Duodenal mucosa (tissue), 2 donors: ENCODE measurements around the gene FHIP1B.

ENCODE experiments used
- H3K27ac ChIP-seq: one replicate; pipeline ENCODE4 v1.7.0; 2013; ENCODE audit warnings: low read depth, low read length
- H3K27me3 ChIP-seq, 2 donors: one replicate each; pipeline ENCODE4 v1.7.0; 2013; ENCODE audit warnings: low read length in 2 of 2, control low read depth in 1 of 2; ENCODE audit not compliant: insufficient read depth in 2 of 2, control insufficient read depth in 1 of 2
- H3K36me3 ChIP-seq, 2 donors: one replicate each; pipeline ENCODE4 v1.7.0; 2013; ENCODE audit warnings: low read length in 2 of 2, control low read depth in 1 of 2; ENCODE audit not compliant: insufficient read depth in 2 of 2, control insufficient read depth in 1 of 2
- H3K4me1 ChIP-seq, 2 donors: one replicate each; pipeline ENCODE4 v1.7.0; 2013; ENCODE audit warnings: low read length in 2 of 2, control low read depth in 1 of 2; ENCODE audit not compliant: insufficient read depth in 2 of 2, control insufficient read depth in 1 of 2
- H3K4me3 ChIP-seq, 2 donors: one replicate each; pipeline ENCODE4 v1.7.0; 2013; ENCODE audit warnings: low read length in 2 of 2, low read depth in 1 of 2
- H3K9ac ChIP-seq, 2 donors: one replicate each; pipeline ENCODE4 v1.7.0; 2013; ENCODE audit warnings: low read length in 2 of 2, low read depth in 1 of 2
- H3K9me3 ChIP-seq, 2 donors: one replicate each; pipeline ENCODE4 v1.7.0; 2013; ENCODE audit warnings: low read length in 2 of 2, control low read depth in 1 of 2; ENCODE audit not compliant: control insufficient read depth in 1 of 2

The FHIP1B gene

GRCh38 chr11:6240781-6241180 is 6.3 kb upstream of the FHIP1B start:
- H3K27ac ChIP-seq, result no peak overlapping the region
- H3K27me3 ChIP-seq, result no peaks in the 10 kb centered on the region
- no peak overlapping the region for H3K4me3 ChIP-seq
- no peaks in the 10 kb centered on the region for H3K9me3 ChIP-seq
- no peaks in the 10 kb centered on the region for H3K4me1 ChIP-seq
- H3K9ac ChIP-seq, result no peak overlapping the region
- no peaks in the 10 kb centered on the region for H3K36me3 ChIP-seq

GRCh38 chr11:6240139-6240538 is 5.7 kb upstream of the FHIP1B start:
- no peak overlapping the region for H3K4me3 ChIP-seq
- no peaks in the 10 kb centered on the region for H3K9me3 ChIP-seq
- H3K4me1 ChIP-seq, result no peaks in the 10 kb centered on the region
- no peaks in the 10 kb centered on the region for H3K27me3 ChIP-seq
- no peak overlapping the region for H3K9ac ChIP-seq
- H3K27ac ChIP-seq, result no peak overlapping the region
- H3K36me3 ChIP-seq, result no peaks in the 10 kb centered on the region

GRCh38 chr11:6238902-6239301 is 4.5 kb upstream of the FHIP1B start, which contains the start of gene CNGA4:
Gene CNGA4, plus strand, starts transcription at chr11:6239089. Its CDS starts 118 bp downstream, at chr11:6239207.
- Histone ChIP-seq H3K36me3 (no peaks in the 10 kb centered on the region), H3K9ac (no peak within 1 kb of the TSS), H3K4me1 (peaks cover under 1 to 2% of the 10 kb centered on the region in 2 donors), H3K4me3 (no peak within 1 kb of the TSS), H3K27me3 (no peaks in the 10 kb centered on the region), H3K27ac (no peak within 1 kb of the TSS), H3K9me3 (no peaks in the 10 kb centered on the region)

- H3K36me3 ChIP-seq, result no peaks in the 10 kb centered on the region
- no peak overlapping the region for H3K4me3 ChIP-seq
- no peaks in the 10 kb centered on the region for H3K27me3 ChIP-seq
- H3K9ac ChIP-seq, result no peak overlapping the region
- H3K9me3 ChIP-seq, result no peaks in the 10 kb centered on the region
- peaks cover 9 to 11% of the 10 kb centered on the region in 2 donors for H3K4me1 ChIP-seq
- H3K27ac ChIP-seq, result no peak overlapping the region
Observed at GRCh38 chr11:6237761-6238302, 3.4 kb upstream of the FHIP1B start.

GRCh38 chr11:6237266-6237665 is 2.8 kb upstream of the FHIP1B start:
- Histone ChIP-seq H3K4me1 (peaks cover 10 to 11% of the 10 kb centered on the region in 2 donors), H3K9me3 (no peaks in the 10 kb centered on the region)

GRCh38 chr11:6233984-6234386 is 451 bp downstream of the FHIP1B start:
- peak overlapping the region; percentile 80 for H3K27ac ChIP-seq
- peak overlapping the region; percentile 94 to 98 for H3K4me3 ChIP-seq
- peak overlapping the region; percentile 96 to 97 for H3K9ac ChIP-seq

More at GRCh38 chr11:6237266-6237665, 2.8 kb upstream of the FHIP1B start:
- H3K27ac ChIP-seq, result no peak overlapping the region
- no peak overlapping the region for H3K9ac ChIP-seq
- H3K36me3 ChIP-seq, result no peaks in the 10 kb centered on the region
- H3K4me3 ChIP-seq, result no peak overlapping the region
- no peaks in the 10 kb centered on the region for H3K27me3 ChIP-seq

GRCh38 chr11:6232899-6233298 is 1.5 kb downstream of the FHIP1B start:
- H3K9me3 ChIP-seq, result no peaks in the 10 kb centered on the region
- no peaks in the 10 kb centered on the region for H3K36me3 ChIP-seq
- no peak overlapping the region for H3K9ac ChIP-seq
- peaks cover 36 to 38% of the 10 kb centered on the region in 2 donors for H3K4me1 ChIP-seq
- no peaks in the 10 kb centered on the region for H3K27me3 ChIP-seq
- H3K27ac ChIP-seq, result no peak overlapping the region
- H3K4me3 ChIP-seq, result no peak overlapping the region

More at GRCh38 chr11:6233984-6234386, 451 bp downstream of the FHIP1B start:
- no peaks in the 10 kb centered on the region for H3K36me3 ChIP-seq
- H3K27me3 ChIP-seq, result no peaks in the 10 kb centered on the region
- H3K4me1 ChIP-seq, result peaks cover 33 to 36% of the 10 kb centered on the region in 2 donors
- no peaks in the 10 kb centered on the region for H3K9me3 ChIP-seq

GRCh38 chr11:6229911-6230310 is 4.5 kb downstream of the FHIP1B start:
- Histone ChIP-seq H3K4me3 (peak overlapping the region; percentile 70 to 72), H3K9ac (peak overlapping the region; percentile 63 to 80), H3K27ac (peak overlapping the region; percentile 48), H3K4me1 (peaks cover 52 to 67% of the 10 kb centered on the region in 2 donors), H3K9me3 (no peaks in the 10 kb centered on the region), H3K36me3 (no peaks in the 10 kb centered on the region), H3K27me3 (no peaks in the 10 kb centered on the region)

GRCh38 chr11:6228520-6228919 is 5.9 kb downstream of the FHIP1B start:
- Histone ChIP-seq H3K4me3 (peak overlapping the region; percentile 70 to 72), H3K27me3 (no peaks in the 10 kb centered on the region), H3K4me1 (peaks cover 46 to 63% of the 10 kb centered on the region in 2 donors), H3K27ac (no peak overlapping the region), H3K9ac (peak overlapping the region; percentile 15 to 80), H3K36me3 (peaks cover 5 to 10% of the 10 kb centered on the region in 2 donors), H3K9me3 (no peaks in the 10 kb centered on the region)

GRCh38 chr11:6225896-6226295 is 8.5 kb downstream of the FHIP1B start:
- Histone ChIP-seq H3K36me3 (peaks cover 25 to 36% of the 10 kb centered on the region in 2 donors), H3K4me1 (peaks cover 35 to 46% of the 10 kb centered on the region in 2 donors), H3K9me3 (no peaks in the 10 kb centered on the region), H3K4me3 (peak overlapping the region in 1 of 2 donors; percentile 16), H3K27me3 (no peaks in the 10 kb centered on the region), H3K27ac (no peak overlapping the region), H3K9ac (no peak overlapping the region)
